AG04449 (cell line): ENCODE data around the gene GCNT2.

Experiments
- CTCF ChIA-PET: fragments of 350-600 bp; formaldehyde crosslinking; extraction: SDS; loops from one replicate; lab custom pipeline; 2021; ENCODE audit warnings: antibody characterized with exemption; lab: Yijun Ruan, JAX
- POLR2A ChIA-PET: fragments of 400-600, 350-600 bp; formaldehyde crosslinking; extraction: SDS; loops from one replicate; lab custom pipeline; 2020; ENCODE audit warnings: antibody characterized with exemption, inconsistent platforms; lab: Yijun Ruan, JAX
- DNase-seq: peaks from one replicate; pipeline ENCODE4 v3.0.0-alpha.2; 2010; ENCODE audit warnings: low read depth, low spot score
- H3K4me3 ChIP-seq: 2 replicates; pipeline ENCODE4 v1.5.1; 2011; ENCODE audit warnings: low read depth, mild to moderate bottlenecking, control low read depth, low read length
- CTCF ChIP-seq: IDR thresholded peaks from one replicate; pipeline ENCODE4 v1.5.1; 2011; ENCODE audit warnings: mild to moderate bottlenecking, moderate library complexity, low read length, control low read depth, inconsistent platforms; ENCODE audit not compliant: insufficient read depth; ENCODE audit errors: missing control alignments

GCNT2 gene

GRCh38 chr6:10521104-10521808 is at the start of gene GCNT2:
Gene GCNT2 (plus strand): TSS chr6:10521351. CDS start chr6:10528912, 7,561 bp downstream.
- ChIA-PET POLR2A (no interaction called here), CTCF (no interaction called here)
- no peak for TF ChIP-seq CTCF
- H3K4me3 ChIP-seq = no peak within 1 kb of the TSS
- DNase-seq = no peak

GRCh38 chr6:10472634-10473033 is 48.5 kb upstream of the GCNT2 start:
- CTCF ChIA-PET = interaction anchor here (1.2 kb wide), 1 partner anchor 8 kb away, joined by 3 read pairs; no protein-coding TSS in a partner anchor
- POLR2A ChIA-PET = no interaction called here
- TF ChIP-seq CTCF = no peak

GRCh38 chr6:10478187-10479040 is 42.7 kb upstream of the GCNT2 start:
- no peak for DNase-seq
- CTCF ChIA-PET = interaction anchor here (0.7 to 5.4 kb wide), 29 partner anchors 9 to 1097 kb away, joined by 3 to 103 read pairs (median 3); partner anchors contain the start of gene TMEM14C
- H3K4me3 ChIP-seq = no peak overlapping the region
- TF ChIP-seq CTCF = peak; percentile 28
- POLR2A ChIA-PET = interaction anchor here (0.7 to 1.5 kb wide), 2 partner anchors 17 to 216 kb away, joined by 3 read pairs; partner anchors contain the start of genes C6orf52 and PAK1IP1

More at GRCh38 chr6:10472634-10473033, 48.5 kb upstream of the GCNT2 start:
- H3K4me3 ChIP-seq = no peak overlapping the region
- DNase-seq = no peak

- H3K4me3 ChIP-seq = no peak overlapping the region
- DNase-seq = no peak
- POLR2A ChIA-PET = interaction anchor here (1.5 kb wide), 1 partner anchor 215 kb away, joined by 3 read pairs; the partner anchor contains the start of genes C6orf52 and PAK1IP1
- CTCF ChIA-PET = interaction anchor here (0.7 to 5.4 kb wide), 9 partner anchors 7 to 1096 kb away, joined by 3 to 103 read pairs (median 9); no protein-coding TSS in a partner anchor
- no peak for TF ChIP-seq CTCF
Measured at GRCh38 chr6:10479939-10480700, 41.0 kb upstream of the GCNT2 start.

GRCh38 chr6:10481101-10481500 is 40.0 kb upstream of the GCNT2 start:
- DNase-seq = no peak
- CTCF ChIA-PET = interaction anchor here (0.8 to 5.4 kb wide), 3 partner anchors 17 to 321 kb away, joined by 4 to 103 read pairs (median 35); no protein-coding TSS in a partner anchor
- H3K4me3 ChIP-seq = no peak overlapping the region
- POLR2A ChIA-PET = no interaction called here
- no peak for TF ChIP-seq CTCF
